Panc1 (cell line): Measurements from ENCODE around the gene CACNA1I. TPM values are rescaled to one million over a fixed set of nuclear protein-coding genes. Genes with fewer than 3 reads are reported as not detected.

Experiments
- ATAC-seq: fragments of 200-7000 bp; cut with Tn5 transposase; 2 replicates; pipeline ENCODE4 v1.9.1; 2020; ENCODE audit warnings: mild to moderate bottlenecking, moderate library complexity
- BruUV-seq: library from RNA; stranded (reverse); fragments of 400-500 nt; replicated peaks from 2 replicates; lab custom pipeline; 2021; lab: Mats Ljungman, UMichigan
- CTCF ChIA-PET: fragments of 300-600 bp; sonication (Branson Sonifier 250); formaldehyde crosslinking; loops from one replicate; lab custom pipeline; 2022; ENCODE audit warnings: antibody characterized with exemption; lab: Charles Lee
- POLR2A ChIA-PET: fragments of 300-600 bp; sonication (Branson Sonifier 250); formaldehyde crosslinking; loops from one replicate; lab custom pipeline; 2022; ENCODE audit warnings: antibody characterized with exemption; lab: Charles Lee
- DNase-seq: peaks from one replicate; pipeline ENCODE4 v3.0.0-alpha.2; 2010; ENCODE audit warnings: low read depth, low spot score
- H3K27ac ChIP-seq: 2 replicates; pipeline ENCODE4 v1.5.1; 2011; ENCODE audit warnings: mild to moderate bottlenecking, low read length, inconsistent platforms
- H3K27me3 ChIP-seq: fragments of 200-500 bp; sonication (Bioruptor generic); 2 replicates; pipeline ENCODE4 v1.6.0; 2014; ENCODE audit warnings: low read length, inconsistent platforms; ENCODE audit not compliant: control insufficient read depth, insufficient read depth
- H3K36me3 ChIP-seq: fragments of 200-500 bp; sonication (Bioruptor generic); 2 replicates; pipeline ENCODE4 v1.5.1; 2014; ENCODE audit warnings: inconsistent platforms, mild to moderate bottlenecking, low read length, moderate library complexity; ENCODE audit not compliant: control insufficient read depth, insufficient read depth
- H3K4me1 ChIP-seq: 2 replicates; pipeline ENCODE4 v1.5.1; 2011; ENCODE audit warnings: inconsistent platforms, mild to moderate bottlenecking, low read length, moderate library complexity; ENCODE audit not compliant: control insufficient read depth, insufficient read depth
- H3K4me3 ChIP-seq, 2 experiments: 2 replicates each; pipeline ENCODE4 v1.5.1; 2011 to 2012; ENCODE audit warnings: low read depth in 2 of 2, low read length in 2 of 2, mild to moderate bottlenecking in 2 of 2, inconsistent platforms in 1 of 2, moderate library complexity in 1 of 2
- H3K9me3 ChIP-seq: fragments of 200-500 bp; sonication (Bioruptor generic); 2 replicates; pipeline ENCODE4 v1.5.1; 2014; ENCODE audit warnings: low read depth, mild to moderate bottlenecking, inconsistent platforms, low read length, moderate library complexity; ENCODE audit not compliant: control insufficient read depth, insufficient read depth
- CTCF ChIP-seq: fragments of 450-650 bp; IDR thresholded peaks from 2 replicates; pipeline ENCODE4 v1.5.1; 2017; ENCODE audit warnings: mild to moderate bottlenecking
- POLR2AphosphoS5 ChIP-seq: IDR thresholded peaks from 2 replicates; pipeline ENCODE4 v1.6.1; 2012; ENCODE audit warnings: mild to moderate bottlenecking, low read depth, low read length, moderate library complexity
- REST ChIP-seq, 2 experiments: IDR thresholded peaks; 2 replicates each; pipeline ENCODE4 v1.6.1; 2011 to 2012; ENCODE audit warnings: low read depth in 2 of 2, control low read depth in 1 of 2, low read length in 1 of 2, mild to moderate bottlenecking in 1 of 2, moderate library complexity in 1 of 2; ENCODE audit not compliant: insufficient read depth in 1 of 2
- SIN3A ChIP-seq: IDR thresholded peaks from 2 replicates; pipeline ENCODE4 v1.6.1; 2012; ENCODE audit warnings: low read depth, mild to moderate bottlenecking, low read length, moderate library complexity, borderline replicate concordance; ENCODE audit not compliant: insufficient read depth
- TCF7L2 ChIP-seq: IDR thresholded peaks from 2 replicates; pipeline ENCODE4 v1.6.1; 2011; ENCODE audit warnings: mild to moderate bottlenecking, low read depth, low read length, inconsistent platforms
- in situ Hi-C: cut with HindIII; loops from 2 replicates; pipeline ENCODE4 v1.10.0; 2016; ENCODE audit warnings: low sequenced_read_pairs, low pct_unique_long_range_greater_than_20kb
- intact Hi-C: fragments of 100-400 bp; cut with micrococcal nuclease; formaldehyde crosslinking; loops from one replicate; pipeline ENCODE4 v1.10.0; 2022; ENCODE audit not compliant: unreplicated experiment
- total RNA-seq: library from RNA; stranded (reverse); gene quantifications from one replicate; pipeline ENCODE4 v1.2.1, GENCODE V29; 2021; ENCODE audit not compliant: unreplicated experiment

The CACNA1I gene
- total RNA-seq, 1 experiment from 2014 or later, result 0.23 TPM

DNA sequence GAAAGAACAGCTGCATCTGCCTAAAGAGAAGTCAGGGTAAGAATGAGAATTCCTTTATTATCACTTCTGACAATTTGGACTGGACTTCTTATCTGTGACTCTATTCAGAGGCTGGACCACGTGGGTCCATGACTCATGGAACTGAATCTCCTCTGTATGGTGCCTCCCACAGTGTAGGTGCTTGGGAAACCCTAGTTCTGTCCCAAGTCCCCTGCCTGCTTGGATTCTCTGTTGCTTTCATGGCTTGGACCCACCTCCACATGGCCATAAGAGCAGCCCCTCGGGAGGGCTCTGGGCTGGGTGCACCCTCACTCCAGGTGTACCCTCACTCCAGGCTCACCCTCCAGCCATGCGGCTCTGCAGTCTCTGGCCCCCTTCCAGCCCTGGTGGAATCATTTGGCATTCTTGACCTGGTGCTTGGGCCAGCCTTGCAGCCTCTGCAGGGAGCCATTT lies 153.4 kb downstream of the CACNA1I start:
- H3K27me3 ChIP-seq, result no peaks in the 10 kb centered on the region
- POLR2A ChIA-PET, result no interaction called here
- CTCF ChIA-PET, result no interaction called here
- H3K4me1 ChIP-seq, result no peaks in the 10 kb centered on the region
- H3K36me3 ChIP-seq, result no peaks in the 10 kb centered on the region
- ATAC-seq (no peak), DNase-seq (no peak)
- intact Hi-C loops (no loop called here), in situ Hi-C loops (no loop called here)
- H3K27ac ChIP-seq, result no peak overlapping the region
- BruUV-seq, result no TSS peak
- TF ChIP-seq CTCF (no peak), REST (IDR thresholded peaks at IDR 0.05; ENCODE audit: insufficient read depth in 1 of 2, low read depth in 2 of 2, low read length in 1 of 2) (no peak), TCF7L2 (no peak), SIN3A (no peak), POLR2AphosphoS5 (no peak)
- H3K9me3 ChIP-seq, result no peaks in the 10 kb centered on the region
- H3K4me3 ChIP-seq, result no peak overlapping the region

DNA sequence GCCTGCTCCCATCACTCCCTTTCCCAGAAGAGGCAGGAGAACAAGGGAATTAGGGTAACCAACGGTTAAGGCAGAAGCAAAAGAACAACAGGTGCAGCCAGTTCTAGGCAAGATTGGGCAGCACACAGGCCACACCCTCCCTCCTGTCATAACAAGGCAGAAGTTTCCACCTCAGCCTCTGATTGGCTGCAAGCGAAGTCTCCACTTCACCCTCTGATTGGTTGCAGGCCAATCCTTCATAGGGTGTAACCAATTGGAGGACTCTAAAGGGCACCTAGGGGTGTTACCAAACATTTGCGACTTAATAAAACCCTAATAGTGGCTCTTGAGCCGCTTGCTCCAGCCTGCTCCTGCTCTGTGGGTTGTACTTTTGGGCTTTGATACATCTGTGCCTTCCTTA lies 153.8 kb downstream of the CACNA1I start:
- no TSS peak for BruUV-seq
- no peaks in the 10 kb centered on the region for H3K9me3 ChIP-seq
- POLR2A ChIA-PET, result no interaction called here
- CTCF ChIA-PET, result no interaction called here
- in situ Hi-C loops (no loop called here), intact Hi-C loops (no loop called here)
- no peaks in the 10 kb centered on the region for H3K27me3 ChIP-seq
- DNase-seq (no peak), ATAC-seq (no peak)
- H3K4me3 ChIP-seq, result no peak overlapping the region
- no peak overlapping the region for H3K27ac ChIP-seq
- H3K36me3 ChIP-seq, result no peaks in the 10 kb centered on the region
- no peaks in the 10 kb centered on the region for H3K4me1 ChIP-seq
- no peak for TF ChIP-seq POLR2AphosphoS5

DNA sequence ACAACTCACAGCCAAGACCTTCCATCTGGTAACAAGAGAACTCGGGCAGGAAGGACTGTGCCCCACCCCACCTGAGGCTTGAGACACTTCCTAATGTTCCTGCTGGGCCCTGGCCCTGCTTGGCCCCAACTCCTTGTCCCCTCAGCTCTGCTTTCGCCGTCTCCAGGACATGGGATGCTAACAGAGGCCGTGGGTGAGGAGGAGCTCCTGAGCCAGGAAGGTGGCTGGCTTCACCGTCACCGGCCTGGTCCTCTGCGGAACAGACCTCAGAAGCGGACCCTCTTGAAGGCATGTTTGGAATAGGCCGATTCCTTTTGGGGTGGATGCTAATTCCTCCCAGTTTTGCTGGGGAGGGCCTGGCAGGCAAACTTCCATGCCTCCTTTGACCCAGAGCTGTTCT lies 154.3 kb downstream of the CACNA1I start:
- BruUV-seq, result no TSS peak
- Histone ChIP-seq H3K36me3 (no peaks in the 10 kb centered on the region), H3K9me3 (no peaks in the 10 kb centered on the region), H3K27me3 (no peaks in the 10 kb centered on the region), H3K27ac (no peak overlapping the region), H3K4me3 (no peak overlapping the region), H3K4me1 (no peaks in the 10 kb centered on the region)
- in situ Hi-C loops, result no loop called here
- intact Hi-C loops, result no loop called here
- ChIA-PET CTCF (no interaction called here), POLR2A (no interaction called here)
- DNase-seq (no peak), ATAC-seq (no peak)
- TF ChIP-seq CTCF (no peak), TCF7L2 (no peak), REST (IDR thresholded peaks at IDR 0.05; ENCODE audit: insufficient read depth in 1 of 2, low read depth in 2 of 2, low read length in 1 of 2) (no peak), POLR2AphosphoS5 (no peak)
